Measurements from ENCODE around the gene MACO1.

Gene MACO1

GRCh38 chr1:25425098-25426085, 5.3 kb upstream of the MACO1 start:
- no peak overlapping the region for H2BK15ac ChIP-seq (ENCODE audit: low read length)
- no peak overlapping the region for H3K14ac ChIP-seq (ENCODE audit: low read length)
- no peak overlapping the region for H3K9ac ChIP-seq (ENCODE audit: low read depth, low read length, poor library complexity)
- H3K9me3 ChIP-seq (replicated peaks in 1 of 2; ENCODE audit: control insufficient read depth in 2 of 2, insufficient read depth in 1 of 2, low read depth in 1 of 2, low read length in 2 of 2), result no peaks in the 10 kb centered on the region
- peaks cover 0 to 7% of the 10 kb centered on the region in 2 donors for H3K4me1 ChIP-seq (ENCODE audit: control insufficient read depth in 2 of 2, insufficient read depth in 1 of 2, low read depth in 1 of 2, low read length in 2 of 2)
- no peak overlapping the region for H2BK120ac ChIP-seq (ENCODE audit: low read depth, low read length)
- H3K23ac ChIP-seq (ENCODE audit: low read depth, low read length, poor library complexity), result no peak overlapping the region
- no peak overlapping the region for H3K27ac ChIP-seq (replicated peaks; ENCODE audit: low read length)
- H3K36me3 ChIP-seq (replicated peaks in 1 of 2; ENCODE audit: control insufficient read depth in 2 of 2, insufficient read depth in 2 of 2, low read length in 2 of 2), result no peaks in the 10 kb centered on the region
- peak overlapping the region; percentile 14 for H2BK12ac ChIP-seq (ENCODE audit: low read length)
- no peak overlapping the region for H3K4ac ChIP-seq (ENCODE audit: low read length)
- H2AK5ac ChIP-seq (ENCODE audit: low read depth, low read length), result no peak overlapping the region
- no peak overlapping the region for H4K91ac ChIP-seq (ENCODE audit: low read depth, low read length, poor library complexity)
- no peaks in the 10 kb centered on the region for H3K79me1 ChIP-seq (ENCODE audit: low read depth, low read length)
- DNase-seq (ENCODE audit: low spot score), result no peak
- no peak overlapping the region for H3K4me3 ChIP-seq (ENCODE audit: low read length in 2 of 2)
- no peak overlapping the region for H4K8ac ChIP-seq (ENCODE audit: low read depth, low read length)
- no peak overlapping the region for H3K18ac ChIP-seq (ENCODE audit: low read length)
- H3K27me3 ChIP-seq (ENCODE audit: control insufficient read depth in 3 of 3, insufficient read depth in 3 of 3, low read depth in 1 of 3, low read length in 3 of 3), result peaks cover 0 to 2% (median 0%) of the 10 kb centered on the region in 3 experiments
- H3K4me2 ChIP-seq (ENCODE audit: insufficient read depth, low read length, poor library complexity, severe bottlenecking), result no peak overlapping the region
- H2AFZ ChIP-seq (ENCODE audit: low read length), result no peak overlapping the region
- no CpG with 5 or more reads among the region's 16 CpGs for whole genome bisulfite sequencing, 2 donors (ENCODE audit: extremely low coverage in 2 of 2, insufficient read length in 2 of 2, insufficient replicate concordance in 1 of 2)
- H2BK5ac ChIP-seq (ENCODE audit: low read length), result no peak overlapping the region

- Histone ChIP-seq H3K4me3 (ENCODE audit: low read length in 2 of 2) (no peak overlapping the region), H3K9me3 (replicated peaks in 1 of 2; ENCODE audit: control insufficient read depth in 2 of 2, insufficient read depth in 1 of 2, low read depth in 1 of 2, low read length in 2 of 2) (no peaks in the 10 kb centered on the region), H3K27ac (replicated peaks; ENCODE audit: low read length) (no peak overlapping the region), H3K79me1 (ENCODE audit: low read depth, low read length) (peaks cover 3% of the 10 kb centered on the region), H3K18ac (ENCODE audit: low read length) (no peak overlapping the region), H2BK120ac (ENCODE audit: low read depth, low read length) (no peak overlapping the region), H2BK12ac (ENCODE audit: low read length) (no peak overlapping the region), H2AK5ac (ENCODE audit: low read depth, low read length) (no peak overlapping the region), H3K4ac (ENCODE audit: low read length) (no peak overlapping the region), H3K4me2 (ENCODE audit: insufficient read depth, low read length, poor library complexity, severe bottlenecking) (no peak overlapping the region), H3K14ac (ENCODE audit: low read length) (no peak overlapping the region), H3K4me1 (ENCODE audit: control insufficient read depth in 2 of 2, insufficient read depth in 1 of 2, low read depth in 1 of 2, low read length in 2 of 2) (peaks cover 0 to 2% of the 10 kb centered on the region in 2 donors), H3K36me3 (replicated peaks in 1 of 2; ENCODE audit: control insufficient read depth in 2 of 2, insufficient read depth in 2 of 2, low read length in 2 of 2) (no peaks in the 10 kb centered on the region), H4K91ac (ENCODE audit: low read depth, low read length, poor library complexity) (no peak overlapping the region), H3K23ac (ENCODE audit: low read depth, low read length, poor library complexity) (no peak overlapping the region), H3K9ac (ENCODE audit: low read depth, low read length, poor library complexity) (no peak overlapping the region), H2AFZ (ENCODE audit: low read length) (no peak overlapping the region), H3K27me3 (ENCODE audit: control insufficient read depth in 3 of 3, insufficient read depth in 3 of 3, low read depth in 1 of 3, low read length in 3 of 3) (peaks cover 0 to 2% (median 0%) of the 10 kb centered on the region in 3 experiments), H2BK5ac (ENCODE audit: low read length) (no peak overlapping the region), H4K8ac (ENCODE audit: low read depth, low read length) (no peak overlapping the region), H2BK15ac (ENCODE audit: low read length) (no peak overlapping the region)
- no CpG with 5 or more reads among the region's 1 CpG for WGBS, 2 donors (ENCODE audit: extremely low coverage in 2 of 2, insufficient read length in 2 of 2, insufficient replicate concordance in 1 of 2)
- no peak for DNase-seq (ENCODE audit: low spot score)
Measured at GRCh38 chr1:25427696-25428095, 3.0 kb upstream of the MACO1 start.

GRCh38 chr1:25428475-25429166, 2.1 kb upstream of the MACO1 start:
- H2BK15ac ChIP-seq (ENCODE audit: low read length), result no peak overlapping the region
- H3K27ac ChIP-seq (replicated peaks; ENCODE audit: low read length), result no peak overlapping the region
- no peak overlapping the region for H2BK5ac ChIP-seq (ENCODE audit: low read length)
- no peak for DNase-seq (ENCODE audit: low spot score)
- H3K23ac ChIP-seq (ENCODE audit: low read depth, low read length, poor library complexity), result no peak overlapping the region
- no peak overlapping the region for H3K18ac ChIP-seq (ENCODE audit: low read length)
- no peak overlapping the region for H2AK5ac ChIP-seq (ENCODE audit: low read depth, low read length)
- H2AFZ ChIP-seq (ENCODE audit: low read length), result no peak overlapping the region
- no peak overlapping the region for H3K14ac ChIP-seq (ENCODE audit: low read length)
- WGBS, 2 donors (ENCODE audit: extremely low coverage in 2 of 2, insufficient read length in 2 of 2, insufficient replicate concordance in 1 of 2), result no CpG with 5 or more reads among the region's 7 CpGs
- H3K4ac ChIP-seq (ENCODE audit: low read length), result no peak overlapping the region
- H3K9ac ChIP-seq (ENCODE audit: low read depth, low read length, poor library complexity), result no peak overlapping the region
- H2BK12ac ChIP-seq (ENCODE audit: low read length), result no peak overlapping the region
- H3K79me1 ChIP-seq (ENCODE audit: low read depth, low read length), result peaks cover 3% of the 10 kb centered on the region
- no peaks in the 10 kb centered on the region for H3K4me1 ChIP-seq (ENCODE audit: control insufficient read depth in 2 of 2, insufficient read depth in 1 of 2, low read depth in 1 of 2, low read length in 2 of 2)
- H3K4me2 ChIP-seq (ENCODE audit: insufficient read depth, low read length, poor library complexity, severe bottlenecking), result no peak overlapping the region
- no peak overlapping the region for H4K8ac ChIP-seq (ENCODE audit: low read depth, low read length)
- no peak overlapping the region for H2BK120ac ChIP-seq (ENCODE audit: low read depth, low read length)
- H4K91ac ChIP-seq (ENCODE audit: low read depth, low read length, poor library complexity), result no peak overlapping the region
- H3K4me3 ChIP-seq (ENCODE audit: low read length in 2 of 2), result no peak overlapping the region
- H3K27me3 ChIP-seq (ENCODE audit: control insufficient read depth in 3 of 3, insufficient read depth in 3 of 3, low read depth in 1 of 3, low read length in 3 of 3), result peaks cover 0 to 2% (median 0%) of the 10 kb centered on the region in 3 experiments
- H3K9me3 ChIP-seq (replicated peaks in 1 of 2; ENCODE audit: control insufficient read depth in 2 of 2, insufficient read depth in 1 of 2, low read depth in 1 of 2, low read length in 2 of 2), result no peaks in the 10 kb centered on the region
- H3K36me3 ChIP-seq (replicated peaks in 1 of 2; ENCODE audit: control insufficient read depth in 2 of 2, insufficient read depth in 2 of 2, low read length in 2 of 2), result no peaks in the 10 kb centered on the region
